ENCODE results near the gene EYA3.

The EYA3 gene

DNA sequence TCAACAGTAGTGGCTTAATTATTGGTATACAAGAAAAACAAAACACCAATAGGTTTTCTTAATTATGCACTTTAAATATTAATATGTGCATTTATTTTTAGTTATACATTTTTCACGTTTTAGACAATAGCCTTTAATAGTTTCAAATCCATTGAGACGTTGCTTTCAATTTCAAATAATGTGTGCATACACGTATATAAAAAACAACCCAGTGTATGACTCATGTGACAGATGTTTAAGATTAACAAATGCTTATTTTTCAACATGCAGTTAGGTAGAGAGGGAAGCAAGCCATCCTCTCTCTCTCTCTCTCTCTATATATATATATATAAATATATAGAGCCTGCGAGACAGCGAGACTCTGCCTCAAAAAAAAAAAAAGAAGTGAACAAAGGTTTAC, 24.3 kb downstream of the EYA3 start:
- no peak overlapping the region for H3K4me3 ChIP-seq (ENCODE audit: low read depth, low read length)
- TF ChIP-seq, protein P1, sequence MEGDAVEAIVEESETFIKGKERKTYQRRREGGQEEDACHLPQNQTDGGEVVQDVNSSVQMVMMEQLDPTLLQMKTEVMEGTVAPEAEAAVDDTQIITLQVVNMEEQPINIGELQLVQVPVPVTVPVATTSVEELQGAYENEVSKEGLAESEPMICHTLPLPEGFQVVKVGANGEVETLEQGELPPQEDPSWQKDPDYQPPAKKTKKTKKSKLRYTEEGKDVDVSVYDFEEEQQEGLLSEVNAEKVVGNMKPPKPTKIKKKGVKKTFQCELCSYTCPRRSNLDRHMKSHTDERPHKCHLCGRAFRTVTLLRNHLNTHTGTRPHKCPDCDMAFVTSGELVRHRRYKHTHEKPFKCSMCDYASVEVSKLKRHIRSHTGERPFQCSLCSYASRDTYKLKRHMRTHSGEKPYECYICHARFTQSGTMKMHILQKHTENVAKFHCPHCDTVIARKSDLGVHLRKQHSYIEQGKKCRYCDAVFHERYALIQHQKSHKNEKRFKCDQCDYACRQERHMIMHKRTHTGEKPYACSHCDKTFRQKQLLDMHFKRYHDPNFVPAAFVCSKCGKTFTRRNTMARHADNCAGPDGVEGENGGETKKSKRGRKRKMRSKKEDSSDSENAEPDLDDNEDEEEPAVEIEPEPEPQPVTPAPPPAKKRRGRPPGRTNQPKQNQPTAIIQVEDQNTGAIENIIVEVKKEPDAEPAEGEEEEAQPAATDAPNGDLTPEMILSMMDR (IDR thresholded peaks at IDR 0.05; ENCODE audit: low read depth, low read length, missing control alignments), result no peak
- DNase-seq (ENCODE audit: low read depth), result no peak
- in situ Hi-C loops (cut with HindIII; ENCODE audit: low sequenced_read_pairs), result no loop called here

DNA sequence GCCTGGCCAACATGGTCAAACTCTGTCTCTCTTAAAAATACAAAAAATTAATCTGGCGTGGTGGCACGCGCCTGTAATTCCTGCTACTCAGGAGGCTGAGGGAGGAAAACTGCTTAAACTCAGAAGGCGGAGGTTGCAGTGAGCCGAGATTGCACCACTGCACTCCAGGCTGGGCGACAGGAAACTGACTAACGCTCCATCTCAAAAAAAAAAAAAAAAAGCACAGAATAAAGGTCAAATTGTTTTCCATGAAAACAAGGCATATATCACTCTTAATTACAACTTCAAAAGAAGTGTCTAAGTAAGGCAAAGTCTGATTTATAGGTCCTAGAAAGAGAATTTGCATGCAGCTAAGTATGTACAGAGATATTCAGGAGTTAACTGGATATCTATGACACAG, 25.6 kb downstream of the EYA3 start:
- TF ChIP-seq, protein P1 (IDR thresholded peaks at IDR 0.05; ENCODE audit: low read depth, low read length, missing control alignments), result no peak
- no peak overlapping the region for H3K4me3 ChIP-seq (ENCODE audit: low read depth, low read length)
- no peak for DNase-seq (ENCODE audit: low read depth)
- in situ Hi-C loops (cut with HindIII; ENCODE audit: low sequenced_read_pairs), result no loop called here

DNA sequence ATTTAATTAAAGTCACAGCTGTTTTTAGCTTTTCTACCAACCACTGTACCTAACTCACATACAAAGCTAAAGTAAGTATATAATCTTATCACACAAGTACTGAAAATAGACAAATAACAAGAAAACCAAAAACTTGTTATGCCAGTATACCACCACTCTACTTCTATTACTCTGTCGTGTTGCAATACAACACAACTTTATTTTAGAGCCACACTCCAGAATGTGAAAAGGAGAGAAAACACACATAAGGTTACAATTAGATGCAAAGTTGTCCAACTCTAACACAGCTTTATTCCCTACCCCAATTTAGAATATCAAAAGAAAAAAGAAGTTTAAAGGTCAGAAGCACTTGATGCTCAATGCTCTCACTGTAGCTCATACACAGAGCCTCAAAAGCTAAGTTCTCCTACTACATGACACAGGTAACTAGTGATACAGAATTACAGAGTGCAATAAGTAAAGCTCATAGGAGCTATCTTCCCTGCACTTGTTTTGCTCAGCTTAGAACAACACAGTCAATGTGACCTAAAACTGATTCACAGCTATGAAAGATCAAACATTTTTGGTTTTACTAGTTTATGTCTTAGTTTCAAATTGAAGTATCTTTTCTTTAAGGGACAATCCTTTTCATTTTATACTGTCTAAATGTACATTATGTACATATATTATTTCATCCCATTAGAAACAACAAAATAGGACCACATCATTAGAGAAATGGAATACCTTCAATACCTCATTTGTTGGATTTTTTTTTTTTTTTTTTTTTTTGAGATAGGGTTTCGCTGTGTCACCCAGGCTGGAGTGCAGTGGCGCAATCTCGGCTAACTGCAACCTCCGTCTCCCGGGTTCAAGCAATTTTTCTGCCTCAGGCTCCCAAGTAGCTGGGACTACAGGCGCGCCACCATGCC, 29.2 kb downstream of the EYA3 start:
- H3K4me3 ChIP-seq (ENCODE audit: low read depth, low read length), result no peak overlapping the region
- TF ChIP-seq, protein P1 (IDR thresholded peaks at IDR 0.05; ENCODE audit: low read depth, low read length, missing control alignments), result no peak
- in situ Hi-C loops (cut with HindIII; ENCODE audit: low sequenced_read_pairs), result no loop called here
- no peak for DNase-seq (ENCODE audit: low read depth)

DNA sequence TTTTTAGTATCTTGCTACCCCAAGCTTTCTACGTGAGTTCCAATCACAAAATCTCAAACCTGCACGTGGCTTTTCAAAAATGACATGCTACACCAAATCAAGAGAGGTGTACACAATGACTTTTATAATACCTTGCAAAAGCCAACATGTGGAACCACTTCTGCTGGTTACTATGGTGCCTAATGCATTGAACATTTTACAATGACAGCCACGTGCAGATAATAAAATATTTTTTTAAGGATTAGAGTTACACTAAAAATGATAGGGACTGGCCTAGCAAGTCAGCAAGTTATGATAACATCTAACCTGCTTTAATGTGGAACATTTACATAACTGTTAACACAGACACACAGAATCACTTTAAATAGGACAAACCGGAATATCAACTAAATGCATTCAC, 30.2 kb downstream of the EYA3 start:
- no peak for DNase-seq (ENCODE audit: low read depth)
- TF ChIP-seq, protein P1 (IDR thresholded peaks at IDR 0.05; ENCODE audit: low read depth, low read length, missing control alignments), result no peak
- H3K4me3 ChIP-seq (ENCODE audit: low read depth, low read length), result no peak overlapping the region
- in situ Hi-C loops (cut with HindIII; ENCODE audit: low sequenced_read_pairs), result no loop called here

DNA sequence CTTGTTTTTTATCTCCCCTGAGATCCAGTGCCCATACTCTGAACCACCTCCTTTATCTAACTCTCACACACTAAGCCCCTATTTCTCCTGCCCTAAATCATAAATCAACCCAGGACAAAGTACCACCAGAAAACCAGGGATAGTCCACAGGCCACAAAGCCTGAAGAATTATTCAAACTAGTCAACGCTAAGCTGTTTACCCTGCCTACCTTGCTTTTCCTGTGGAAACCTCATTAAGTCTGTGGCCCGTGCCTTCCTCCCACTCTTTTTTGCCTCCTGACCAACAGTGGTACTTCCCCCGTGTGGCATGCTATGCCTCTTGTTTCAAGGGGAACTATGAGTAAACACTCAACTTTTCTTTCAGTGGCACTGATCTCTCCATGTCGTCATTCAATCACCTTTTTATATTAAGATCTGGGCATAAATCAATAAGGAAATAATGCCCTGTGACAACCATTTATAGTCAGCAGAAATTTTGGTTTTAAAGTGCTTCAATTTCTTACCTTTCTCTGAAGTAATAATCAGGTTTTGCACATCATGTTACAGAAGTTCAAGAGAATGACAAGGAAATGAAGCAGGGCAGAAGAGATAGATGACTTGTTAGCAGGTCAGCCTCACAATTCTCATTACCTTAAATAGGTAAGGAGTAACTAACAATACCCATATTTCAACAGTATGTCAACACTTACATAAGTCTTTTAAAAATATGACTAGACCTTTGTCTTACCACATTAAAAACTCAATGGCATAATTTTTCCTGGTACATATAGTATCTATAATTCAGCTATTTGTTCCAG, 32.1 kb downstream of the EYA3 start:
- DNase-seq (ENCODE audit: low read depth), result no peak
- in situ Hi-C loops (cut with HindIII; ENCODE audit: low sequenced_read_pairs), result no loop called here
- H3K4me3 ChIP-seq (ENCODE audit: low read depth, low read length), result no peak overlapping the region
- TF ChIP-seq, protein P1 (IDR thresholded peaks at IDR 0.05; ENCODE audit: low read depth, low read length, missing control alignments), result no peak

DNA sequence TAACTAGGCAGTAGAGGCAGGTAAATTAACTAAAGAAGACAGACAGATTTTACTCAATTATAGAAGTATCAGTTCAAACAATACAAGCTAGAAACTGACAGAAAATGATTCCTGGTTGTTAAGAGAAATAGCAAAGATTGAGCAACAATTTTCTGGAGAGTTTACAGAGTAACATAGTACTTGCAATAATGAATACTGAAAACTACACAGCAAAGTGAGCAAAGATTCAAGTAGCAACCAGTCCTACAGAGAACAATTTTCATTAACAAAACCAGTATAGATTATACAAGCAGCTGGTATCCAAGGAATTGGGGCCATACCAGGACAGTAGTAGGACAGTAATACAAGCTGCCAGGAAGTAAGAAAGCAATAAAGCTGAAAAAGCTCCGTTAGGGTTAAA, 37.6 kb downstream of the EYA3 start:
- in situ Hi-C loops (cut with HindIII; ENCODE audit: low sequenced_read_pairs), result no loop called here
- DNase-seq (ENCODE audit: low read depth), result no peak
- H3K4me3 ChIP-seq (ENCODE audit: low read depth, low read length), result no peak overlapping the region
- TF ChIP-seq, protein P1 (IDR thresholded peaks at IDR 0.05; ENCODE audit: low read depth, low read length, missing control alignments), result no peak
